ENCODE results near the gene LCN1.
"Not testable (repeated sequence)": the region's sequence is repeated elsewhere in the genome, so short reads cannot be mapped to it uniquely, and the experiment has no call there.

The LCN1 gene

GRCh38 chr9:135524130-135524861 is 3.1 kb downstream of the LCN1 start:
- no peak for DNase-seq

GRCh38 chr9:135525241-135526088 is 4.2 kb downstream of the LCN1 start:
- DNase-seq = no peak

GRCh38 chr9:135526089-135526729 is 5.0 kb downstream of the LCN1 start:
- DNase-seq = no peak

- DNase-seq = no peak
Measured at GRCh38 chr9:135526730-135527571, 5.7 kb downstream of the LCN1 start.

GRCh38 chr9:135528842-135529435 is 7.7 kb downstream of the LCN1 start:
- not testable (repeated sequence) for DNase-seq

GRCh38 chr9:135530146-135530545 is 8.9 kb downstream of the LCN1 start:
- no peak for DNase-seq

- DNase-seq = no peak
Measured at GRCh38 chr9:135531096-135531495, 9.9 kb downstream of the LCN1 start.

GRCh38 chr9:135533113-135533512 is 11.9 kb downstream of the LCN1 start:
- DNase-seq = no peak

GRCh38 chr9:135533674-135534073 is 12.4 kb downstream of the LCN1 start:
- DNase-seq = no peak

GRCh38 chr9:135534192-135534711 is 13.0 kb downstream of the LCN1 start:
- DNase-seq = not testable (repeated sequence)

GRCh38 chr9:135534826-135535225 is 13.6 kb downstream of the LCN1 start:
- not testable (repeated sequence) for DNase-seq

- not testable (repeated sequence) for DNase-seq
Measured at GRCh38 chr9:135535631-135536030, 14.4 kb downstream of the LCN1 start.

- no peak for DNase-seq
Measured at GRCh38 chr9:135536216-135536615, 15.0 kb downstream of the LCN1 start.

- not testable (repeated sequence) for DNase-seq
Measured at GRCh38 chr9:135543262-135543894, 22.1 kb downstream of the LCN1 start.

- DNase-seq = no peak
Measured at GRCh38 chr9:135544981-135545635, 23.9 kb downstream of the LCN1 start.

- DNase-seq = not testable (repeated sequence)
Measured at GRCh38 chr9:135545646-135546176, 24.5 kb downstream of the LCN1 start, which contains the start of gene OBP2A. TSS of gene OBP2A (plus strand) at chr9:135546126. CDS start at chr9:135546181, 55 bp downstream.

- DNase-seq = not testable (repeated sequence)
Measured at GRCh38 chr9:135546792-135547617, 25.8 kb downstream of the LCN1 start.

GRCh38 chr9:135547756-135548736 is 26.8 kb downstream of the LCN1 start:
- no peak for DNase-seq

Data from DMS153 (cell line).